H1 (cell line): Measurements from ENCODE around the gene NSUN4. TPM values are rescaled to one million over a fixed set of nuclear protein-coding genes. Genes with fewer than 3 reads are reported as not detected.

Experiments
- KDM1A ChIP-seq: fragments of 200-600, 300-600 bp; sonication (generic); IDR thresholded peaks from 2 replicates; pipeline ENCODE4 v1.7.1; 2016; ENCODE audit warnings: mild to moderate bottlenecking, low read length, borderline replicate concordance
- SIN3A ChIP-seq, 2 experiments: IDR thresholded peaks in 1 of 2; conservative IDR thresholded peaks in 1 of 2; 2 replicates each; pipeline ENCODE4 v1.6.1; 2011 to 2012; ENCODE audit warnings: low read length in 2 of 2, improper control_type of control experiment in 1 of 2, low read depth in 1 of 2, mild to moderate bottlenecking in 1 of 2
- polyA plus RNA-seq, 7 experiments: library from polyadenylated mRNA; depleted of rRNA in 3 of 7; stranded (reverse) in 5 of 7; unstranded in 2 of 7; fragments of >200 nt in 5 of 7; fragments of 200-250 nt in 2 of 7; gene quantifications; 1 replicate in 5 of 7; 2 replicates in 1 of 7; 4 replicates in 1 of 7; pipeline versions ENCODE4 v1.2.1 to v1.2.3, GENCODE V29; 2011 to 2013; ENCODE audit warnings: missing spikeins in 2 of 7, mixed read lengths in 2 of 7
- total RNA-seq: library from RNA; stranded (reverse); fragmentation: NEBNext Ultra II Directional; extraction: Animal tissue kit (Norgen Biotek cat#: 25700); gene quantifications from 2 replicates; pipeline ENCODE4 v1.2.1, GENCODE V29; 2021

The NSUN4 gene
- total and polyA plus RNA-seq, 2 of the 8 experiments (the other 6 are each of a cell fraction or from before 2014, with no cell fraction given): 9.7 to 15.7 TPM

DNA sequence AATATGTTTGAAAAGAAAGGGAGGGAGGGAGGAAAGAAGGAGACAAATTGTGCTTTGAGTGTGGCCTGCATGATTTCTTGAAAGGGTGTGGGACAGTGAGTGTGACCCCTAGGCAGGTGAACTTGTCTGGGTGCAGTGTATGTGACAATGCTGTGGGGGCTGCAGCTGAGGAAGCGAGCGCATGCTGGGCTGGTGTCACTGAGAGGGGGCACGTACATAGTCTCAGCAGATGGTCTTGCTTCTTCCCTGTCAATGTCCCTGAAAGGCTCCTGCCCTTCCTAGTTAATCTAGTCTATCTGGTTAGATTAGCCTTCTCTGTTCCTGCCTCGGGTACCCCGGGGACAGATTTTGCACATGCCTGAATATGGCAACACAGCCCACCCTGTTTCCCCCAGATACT, 63.3 kb downstream of the NSUN4 start (continued):
- TF ChIP-seq SIN3A (conservative IDR thresholded peaks at IDR 0.05 in 1 of 2, IDR thresholded peaks at IDR 0.05 in 1 of 2; ENCODE audit: low read depth in 1 of 2, low read length in 2 of 2): no peak
- TF ChIP-seq KDM1A: no peak
